ENCODE measurements around the gene ZDHHC9.

The ZDHHC9 gene

GRCh38 chrX:129771266-129771995, 72.3 kb downstream of the ZDHHC9 start:
- H3K79me2 ChIP-seq (ENCODE audit: insufficient read depth, low read length) = no peaks in the 10 kb centered on the region
- H4K20me1 ChIP-seq (ENCODE audit: low read depth, low read length) = no peaks in the 10 kb centered on the region
- peaks cover 14% of the 10 kb centered on the region; the same call in 1 of the 2 replicates for H3F3A ChIP-seq (ENCODE audit: insufficient read depth)
- no peak for TF ChIP-seq CTCF (IDR thresholded peaks at IDR 0.05; ENCODE audit: insufficient read depth, low read length, poor library complexity, severe bottlenecking)
- TF ChIP-seq EZH2phosphoT487 (conservative IDR thresholded peaks at IDR 0.05; ENCODE audit: low read length) = no peak
- H3K4me3 ChIP-seq (ENCODE audit: insufficient read depth, low read length, poor library complexity, severe bottlenecking) = no peak overlapping the region
- peak overlapping the region; percentile 92 for H3K27ac ChIP-seq (ENCODE audit: low read depth, low read length)
- H3K9me3 ChIP-seq (ENCODE audit: insufficient read depth, low read length) = no peaks in the 10 kb centered on the region
- H3K9ac ChIP-seq (ENCODE audit: low read length) = peak overlapping the region; percentile 38
- no peaks in the 10 kb centered on the region for H3K27me3 ChIP-seq (ENCODE audit: low read length)
- no peaks in the 10 kb centered on the region for H3K36me3 ChIP-seq (ENCODE audit: low read length)
- peak overlapping the region; percentile 54 for H3K4me2 ChIP-seq (ENCODE audit: low read depth, low read length, poor library complexity, severe bottlenecking)
- peak overlapping the region; percentile 17 for H2AFZ ChIP-seq (ENCODE audit: low read depth, low read length, severe bottlenecking)
- H3K9me2 ChIP-seq (replicated peaks; ENCODE audit: insufficient read depth, low read length) = no peaks in the 10 kb centered on the region

GRCh38 chrX:129769467-129770154, 74.1 kb downstream of the ZDHHC9 start:
- Histone ChIP-seq H3K79me2 (ENCODE audit: insufficient read depth, low read length) (no peaks in the 10 kb centered on the region), H3K9me3 (ENCODE audit: insufficient read depth, low read length) (no peaks in the 10 kb centered on the region), H3K4me2 (ENCODE audit: low read depth, low read length, poor library complexity, severe bottlenecking) (peak overlapping the region; percentile 60), H3K36me3 (ENCODE audit: low read length) (no peaks in the 10 kb centered on the region), H3K27ac (ENCODE audit: low read depth, low read length) (peak overlapping the region; percentile 95), H3K4me3 (ENCODE audit: insufficient read depth, low read length, poor library complexity, severe bottlenecking) (no peak overlapping the region), H3K27me3 (ENCODE audit: low read length) (no peaks in the 10 kb centered on the region), H3K9me2 (replicated peaks; ENCODE audit: insufficient read depth, low read length) (no peaks in the 10 kb centered on the region), H2AFZ (ENCODE audit: low read depth, low read length, severe bottlenecking) (no peak overlapping the region), H4K20me1 (ENCODE audit: low read depth, low read length) (no peaks in the 10 kb centered on the region), H3F3A (ENCODE audit: insufficient read depth) (peaks cover 13% of the 10 kb centered on the region; the same call in 1 of the 2 replicates), H3K9ac (ENCODE audit: low read length) (peak overlapping the region; percentile 56)
- TF ChIP-seq EZH2phosphoT487 (conservative IDR thresholded peaks at IDR 0.05; ENCODE audit: low read length) (no peak), CTCF (IDR thresholded peaks at IDR 0.05; ENCODE audit: insufficient read depth, low read length, poor library complexity, severe bottlenecking) (no peak)

GRCh38 chrX:129768586-129769466, 74.9 kb downstream of the ZDHHC9 start:
- Histone ChIP-seq H3K4me3 (ENCODE audit: insufficient read depth, low read length, poor library complexity, severe bottlenecking) (peak overlapping the region; percentile 13), H3K4me2 (ENCODE audit: low read depth, low read length, poor library complexity, severe bottlenecking) (peak overlapping the region; percentile 60), H3K9ac (ENCODE audit: low read length) (peak overlapping the region; percentile 56), H3K27me3 (ENCODE audit: low read length) (no peaks in the 10 kb centered on the region), H3K9me2 (replicated peaks; ENCODE audit: insufficient read depth, low read length) (no peaks in the 10 kb centered on the region), H3K9me3 (ENCODE audit: insufficient read depth, low read length) (no peaks in the 10 kb centered on the region), H3F3A (ENCODE audit: insufficient read depth) (peaks cover 13% of the 10 kb centered on the region; the same call in 1 of the 2 replicates), H3K27ac (ENCODE audit: low read depth, low read length) (peak overlapping the region; percentile 95), H3K79me2 (ENCODE audit: insufficient read depth, low read length) (no peaks in the 10 kb centered on the region), H4K20me1 (ENCODE audit: low read depth, low read length) (no peaks in the 10 kb centered on the region), H3K36me3 (ENCODE audit: low read length) (no peaks in the 10 kb centered on the region), H2AFZ (ENCODE audit: low read depth, low read length, severe bottlenecking) (no peak overlapping the region)
- TF ChIP-seq EZH2phosphoT487 (conservative IDR thresholded peaks at IDR 0.05; ENCODE audit: low read length) (no peak), CTCF (IDR thresholded peaks at IDR 0.05; ENCODE audit: insufficient read depth, low read length, poor library complexity, severe bottlenecking) (no peak)
